OCI-M2 (cell line): ENCODE data around the gene LAMTOR4.

Source experiments
- DNase-seq: peaks from one replicate; lab custom pipeline; 2025; ENCODE audit not compliant: unreplicated experiment; lab: John Stamatoyannopoulos, UW

Gene LAMTOR4

DNA sequence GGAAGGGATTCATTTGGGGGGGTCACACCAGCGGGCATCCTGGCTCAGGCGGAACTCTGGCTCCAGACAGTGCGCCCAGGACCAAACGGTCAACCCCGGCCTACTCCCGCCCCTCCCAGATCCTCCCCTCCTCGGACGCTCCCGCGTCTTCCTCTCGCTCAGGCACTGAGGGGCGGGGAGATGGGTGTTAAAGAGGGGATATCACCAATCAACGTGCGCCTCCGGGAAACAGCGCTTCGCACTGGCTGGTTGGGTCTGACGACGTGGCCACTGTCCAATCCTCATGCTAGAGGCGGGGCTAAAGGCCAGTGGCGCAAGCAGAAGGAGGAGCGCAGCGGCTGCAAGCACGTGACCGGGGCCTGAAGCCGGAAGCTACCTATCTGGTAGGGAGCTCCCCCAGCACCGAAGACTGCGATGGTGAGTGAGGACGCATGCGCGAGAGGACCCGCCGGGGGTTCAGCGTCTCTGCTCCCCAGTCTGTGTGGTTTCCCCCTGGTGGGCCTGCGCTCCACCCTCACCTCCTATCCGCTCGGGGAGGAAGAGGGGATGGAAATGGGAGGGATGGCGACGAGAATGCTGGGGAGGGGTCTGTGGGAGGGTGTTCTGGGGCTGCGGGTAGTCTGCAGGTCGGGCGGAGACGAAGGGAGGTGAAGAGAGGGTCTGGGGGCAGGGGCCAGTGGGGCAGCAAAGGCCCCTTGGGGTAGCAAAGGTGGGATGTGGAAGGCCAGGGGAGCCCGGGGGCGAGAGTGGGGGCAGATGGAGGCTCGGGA is at the start of gene LAMTOR4:
Gene LAMTOR4 (plus strand): TSS at position 360 of the 770 bp plus-strand sequence. CDS start 55 bp downstream, at position 415.
- peak; percentile 85 for DNase-seq

DNA sequence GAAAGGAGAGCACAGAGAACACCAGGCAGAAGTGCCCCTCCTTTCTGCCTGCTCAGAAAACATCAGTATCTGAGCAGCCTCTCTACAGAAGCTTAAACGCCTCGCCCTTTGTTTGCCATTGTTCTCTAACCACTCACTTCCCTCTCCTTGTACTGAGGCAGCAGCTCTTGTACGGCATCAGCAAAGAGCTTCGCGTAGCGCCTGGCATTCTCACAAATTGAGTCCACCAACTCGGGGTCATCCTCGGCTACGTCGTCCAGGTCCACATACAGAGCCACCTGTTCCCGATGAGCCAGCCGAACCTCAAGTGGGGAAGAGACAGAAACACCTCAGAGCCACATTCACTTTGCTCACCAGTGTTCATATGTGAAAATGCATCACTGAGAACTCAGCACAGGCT is 49.3 kb upstream of the LAMTOR4 start:
- no peak for DNase-seq

DNA sequence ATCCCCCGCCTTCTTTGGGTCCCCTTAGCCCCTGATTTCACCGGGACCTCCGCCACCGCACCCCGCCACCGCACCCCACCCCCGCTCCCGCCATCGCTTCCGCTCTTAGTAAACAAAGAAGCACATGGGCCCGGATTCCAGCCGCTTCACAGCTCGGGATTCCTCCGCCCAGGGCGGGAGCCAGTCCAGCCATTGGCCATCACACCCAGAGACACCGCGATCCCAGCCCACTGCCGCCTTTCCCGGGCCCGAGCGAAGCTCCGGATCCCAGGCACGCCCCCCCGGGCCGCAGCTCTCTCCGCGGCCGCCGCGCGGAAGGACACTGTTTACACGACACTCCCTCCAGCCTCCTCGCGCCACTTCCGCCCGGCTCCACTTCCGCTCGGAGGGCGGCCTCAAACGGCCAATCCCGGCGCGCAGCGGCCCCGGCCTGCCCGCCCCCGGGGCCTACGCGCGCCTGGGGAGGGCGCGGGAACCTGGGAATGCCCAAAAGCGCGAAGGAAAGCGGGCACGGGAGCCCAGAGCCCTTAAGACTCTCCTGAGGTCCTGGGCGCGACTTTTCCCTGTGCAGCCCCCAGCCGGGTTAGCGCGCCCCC is 48.2 kb upstream of the LAMTOR4 start:
- no peak for DNase-seq

DNA sequence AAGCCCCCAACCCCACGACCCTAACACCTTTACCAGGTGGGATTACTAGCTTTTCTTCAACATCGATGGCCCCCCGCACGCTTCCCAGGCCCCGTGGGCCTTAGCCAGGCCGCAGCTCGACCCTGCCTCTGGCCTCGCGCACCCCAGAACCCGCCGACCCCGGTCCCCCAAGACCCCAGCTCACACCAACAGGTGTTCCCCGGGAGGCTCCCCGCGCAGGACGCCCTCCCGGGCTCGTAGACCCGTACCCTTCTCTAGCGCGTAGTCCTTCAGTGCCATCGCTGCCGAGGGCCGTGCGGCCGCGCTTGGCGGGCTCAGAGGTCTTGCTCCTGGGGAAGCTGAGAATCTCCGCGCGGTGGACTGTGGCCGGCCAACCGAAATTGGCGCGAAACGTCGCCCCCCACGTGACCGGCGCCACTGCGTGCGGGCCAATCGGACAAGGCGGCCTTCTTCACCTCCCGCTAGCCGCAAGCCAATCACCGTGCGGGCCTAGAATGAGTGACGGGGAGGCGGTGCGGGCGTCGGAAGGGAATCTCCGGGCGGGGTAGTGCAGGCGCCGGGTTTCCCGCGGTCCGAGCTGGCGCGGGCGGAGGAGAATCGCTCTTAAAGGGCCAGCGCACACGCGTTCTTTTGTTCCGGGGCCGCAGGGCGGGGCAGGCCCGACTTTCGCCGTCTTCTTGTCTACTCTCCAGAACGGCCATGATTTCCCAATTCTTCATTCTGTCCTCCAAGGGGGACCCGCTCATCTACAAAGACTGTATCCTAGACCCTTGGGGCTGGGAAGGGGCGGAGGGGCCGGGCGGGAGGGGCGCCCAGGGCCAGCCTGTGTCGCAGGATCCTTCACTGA is 47.5 kb upstream of the LAMTOR4 start, which contains the start of the genes AP4M1 and MCM7:
Gene AP4M1 (plus strand): TSS at position 628 of the 847 bp plus-strand sequence. CDS start 72 bp downstream, at position 700.
Gene MCM7 (minus strand): TSS at position 382 of the 847 bp plus-strand sequence. CDS start 103 bp downstream, at position 279.
- peak; percentile 54 for DNase-seq

GRCh38 chr7:100102950-100103840 is 45.5 kb upstream of the LAMTOR4 start:
- DNase-seq = no peak

- DNase-seq = no peak
Observed at GRCh38 chr7:100105534-100105933, 43.2 kb upstream of the LAMTOR4 start.

DNA sequence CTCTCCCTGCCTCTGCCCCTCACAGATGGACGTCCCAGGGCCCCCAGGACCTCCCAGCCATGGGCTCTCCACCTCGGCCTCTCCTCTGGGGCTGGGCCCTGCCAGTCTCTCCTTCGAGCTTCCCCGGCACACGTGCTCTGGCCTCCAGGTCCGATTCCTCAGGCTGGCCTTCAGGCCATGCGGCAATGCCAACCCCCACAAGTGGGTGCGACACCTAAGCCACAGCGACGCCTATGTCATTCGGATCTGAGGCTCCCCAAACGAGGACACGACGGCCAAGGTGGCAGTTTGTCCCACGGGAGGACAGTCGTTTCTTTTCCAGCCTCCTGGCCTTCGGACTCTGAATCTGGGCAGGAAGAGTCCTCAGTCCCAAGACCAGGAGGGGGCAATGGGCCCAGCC is 42.1 kb upstream of the LAMTOR4 start:
- no peak for DNase-seq

DNA sequence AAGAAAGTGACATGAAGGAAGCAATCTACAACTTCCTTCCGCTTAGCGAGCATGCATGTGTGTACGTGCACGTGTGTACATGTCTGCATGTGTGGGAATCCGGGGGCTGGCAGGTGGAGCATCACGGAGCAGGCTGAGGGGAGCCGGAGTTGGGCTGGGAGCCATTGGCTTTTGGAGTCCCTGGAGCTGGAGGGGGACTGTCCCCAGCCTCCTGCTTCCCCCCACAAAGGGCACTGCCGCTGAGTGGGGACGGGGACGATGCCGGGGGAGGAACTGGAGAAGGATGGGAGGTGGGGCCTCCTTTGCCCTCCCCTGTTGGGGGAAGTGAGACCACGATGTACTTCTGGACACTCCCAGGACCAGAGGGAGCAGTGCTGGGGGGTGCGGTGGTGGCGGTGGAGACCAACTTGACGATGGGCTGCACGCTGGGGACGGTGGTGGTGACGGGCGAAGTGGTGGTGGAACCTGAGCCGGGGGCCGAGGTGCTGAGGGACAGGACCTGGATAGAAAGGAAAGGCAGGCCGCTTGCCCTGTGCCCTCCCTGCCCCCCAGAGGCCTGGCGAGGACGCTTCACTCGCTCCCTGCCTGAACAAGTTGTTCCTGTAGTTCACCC is 41.5 kb upstream of the LAMTOR4 start:
- no peak for DNase-seq

DNA sequence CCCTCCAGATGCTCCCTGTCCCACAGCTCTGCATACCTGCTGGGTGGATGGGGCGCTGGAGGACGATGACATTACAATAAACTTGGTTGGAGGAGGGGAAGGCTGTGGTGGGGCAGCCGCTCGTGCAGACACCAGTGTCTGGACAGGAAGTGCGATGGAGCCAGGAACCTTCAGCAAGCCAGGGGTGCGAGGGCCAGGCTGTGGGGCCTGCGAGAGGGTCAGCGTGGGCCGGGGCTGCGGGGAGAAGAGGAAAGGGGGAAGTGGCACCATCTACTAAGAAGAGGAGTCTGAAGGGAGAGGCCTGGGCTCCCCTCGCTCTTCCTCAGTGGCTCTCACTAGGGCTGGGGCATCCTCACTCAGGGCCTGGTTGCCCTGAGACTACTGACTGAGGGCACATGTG is 40.8 kb upstream of the LAMTOR4 start:
- DNase-seq = no peak

DNA sequence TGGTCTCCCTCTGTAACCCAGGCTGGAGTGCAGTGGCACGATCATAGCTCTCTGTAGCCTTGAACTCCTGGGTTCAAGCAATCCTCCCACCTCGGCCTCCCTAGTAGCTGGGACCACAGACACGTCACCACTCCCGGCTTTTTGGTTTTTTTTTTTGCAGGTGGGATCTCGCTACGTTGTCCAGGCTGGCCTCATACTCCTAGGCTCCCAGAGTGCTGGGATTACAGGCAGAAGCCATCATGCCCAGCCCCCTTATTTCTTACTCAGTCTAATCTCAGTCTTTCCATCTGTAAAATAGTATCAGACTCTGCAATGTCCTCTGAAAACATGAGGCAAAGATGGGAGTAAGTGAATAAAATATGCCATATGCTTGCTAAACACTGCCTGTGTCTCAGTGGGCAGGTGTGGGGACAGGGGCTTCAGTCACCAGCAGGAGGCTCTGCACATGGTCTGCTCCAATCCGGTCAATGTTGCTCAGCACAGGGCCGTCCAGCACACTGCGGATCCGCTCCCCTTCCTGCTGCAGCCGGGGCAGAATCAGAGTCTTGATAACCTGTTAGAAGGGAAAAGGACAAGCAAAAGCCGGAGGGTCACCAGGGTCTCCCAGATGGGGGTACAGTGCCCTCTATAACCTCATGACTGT is 39.1 kb upstream of the LAMTOR4 start:
- no peak for DNase-seq

DNA sequence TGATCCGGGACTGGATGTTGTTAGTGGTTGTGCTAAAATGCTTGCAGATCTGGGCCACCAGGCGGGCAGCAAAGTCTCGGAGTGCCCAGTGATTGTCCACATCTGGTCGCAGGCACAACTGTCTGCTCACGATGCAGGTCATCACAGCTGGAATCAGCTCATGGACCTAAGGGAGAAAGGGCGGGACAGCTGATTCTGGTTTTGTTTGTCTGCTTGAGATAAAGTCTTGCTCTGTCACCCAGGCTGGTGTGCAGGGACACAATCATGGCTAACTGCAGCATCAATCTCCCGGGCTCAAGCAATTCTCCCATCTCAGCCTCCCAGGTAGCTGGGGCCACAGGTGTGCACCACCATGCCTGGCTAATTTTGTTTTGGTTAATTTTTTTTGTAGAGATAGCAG is 37.6 kb upstream of the LAMTOR4 start:
- no peak for DNase-seq

DNA sequence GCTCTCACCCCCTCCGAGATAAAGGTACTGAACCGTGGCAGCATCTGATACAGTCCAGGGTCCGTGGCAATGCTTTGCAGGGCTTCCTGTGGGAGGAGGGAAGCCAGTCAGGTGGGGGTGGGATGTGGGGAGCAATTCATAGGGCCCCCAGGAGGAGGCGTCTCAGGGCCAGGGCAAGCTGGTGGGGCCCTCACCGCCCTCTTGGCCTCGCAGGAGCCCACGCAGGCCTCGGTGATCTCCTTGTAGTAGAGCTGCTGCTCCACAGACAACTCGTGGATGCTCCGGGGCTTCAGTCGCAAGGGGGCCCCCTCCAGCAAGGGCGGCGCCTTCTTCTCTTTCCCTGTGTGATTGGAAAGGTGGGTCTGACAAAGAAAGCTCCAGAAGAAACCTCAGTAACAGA is 36.8 kb upstream of the LAMTOR4 start:
- no peak for DNase-seq

GRCh38 chr7:100115026-100115425 is 33.7 kb upstream of the LAMTOR4 start:
- DNase-seq = no peak

GRCh38 chr7:100118388-100119071 is 30.2 kb upstream of the LAMTOR4 start:
- no peak for DNase-seq

- peak; percentile 72 for DNase-seq
Observed at GRCh38 chr7:100119072-100119969, 29.4 kb upstream of the LAMTOR4 start, which contains the start of the genes CNPY4 and TAF6. Gene CNPY4, plus strand, starts transcription at chr7:100119634. Its CDS starts 111 bp downstream, at chr7:100119745. Gene TAF6, minus strand, starts transcription at chr7:100119358. Its CDS starts 5,149 bp downstream, at chr7:100114209.

DNA sequence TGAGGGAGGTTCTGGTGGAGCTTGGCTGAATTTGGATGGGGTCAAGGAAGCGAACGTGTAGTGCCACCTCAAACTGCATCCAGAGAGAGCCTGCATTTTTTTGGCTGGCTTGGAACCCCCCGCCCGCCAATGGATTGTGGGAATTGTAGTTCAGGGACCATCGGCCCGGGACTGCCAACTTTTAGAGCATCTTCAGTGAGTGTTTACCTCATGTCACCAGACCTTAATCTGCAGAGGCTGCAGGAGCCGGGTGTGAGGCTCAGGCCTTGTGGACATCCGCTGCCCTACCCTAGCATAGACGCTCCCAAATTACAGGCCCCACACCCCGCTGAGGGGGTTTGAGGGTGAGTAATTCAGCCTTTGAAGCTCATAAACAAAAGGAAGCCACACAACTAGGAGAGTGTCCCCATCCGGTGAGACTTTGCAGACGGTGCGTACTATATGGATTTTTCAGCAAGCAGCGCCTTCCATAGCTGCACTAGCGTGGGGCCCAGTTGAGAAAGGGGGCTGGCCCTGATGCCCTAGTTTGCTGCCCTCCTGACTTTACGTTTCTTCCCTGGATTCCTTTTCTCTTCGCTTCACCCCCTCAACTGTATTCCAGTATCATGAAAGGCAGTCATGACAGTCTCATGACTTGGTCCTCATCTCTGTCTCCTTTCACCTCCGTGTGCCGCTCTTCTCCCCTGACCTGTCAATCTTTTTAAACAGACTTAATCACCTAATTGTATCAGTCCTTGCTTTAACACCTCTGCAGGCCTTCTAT is 28.6 kb upstream of the LAMTOR4 start:
- DNase-seq = no peak

DNA sequence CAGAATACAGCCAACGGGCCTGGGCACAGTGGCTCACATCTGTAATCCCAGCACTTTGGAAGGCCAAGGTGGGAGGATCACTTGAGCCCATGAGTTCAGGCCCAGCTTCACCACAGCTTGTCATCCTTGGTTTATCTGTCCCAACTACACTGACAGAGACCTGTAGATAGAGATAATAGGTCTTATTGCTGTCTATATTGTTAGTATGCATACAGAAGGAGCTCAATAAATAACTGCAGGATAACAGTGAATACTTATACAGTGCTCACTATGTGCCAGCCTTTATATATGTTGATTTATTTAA is 28.0 kb upstream of the LAMTOR4 start:
- no peak for DNase-seq
